Diencephalon (tissue), 1 donor: ENCODE results near the gene RILP. TPM values are rescaled to one million over a fixed set of nuclear protein-coding genes. Genes with fewer than 3 reads are reported as not detected.

ENCODE experiments used
- small RNA-seq: library from RNA; depleted of rRNA; stranded (forward); fragments of <200 nt; gene quantifications from one replicate; pipeline ENCODE3, GENCODE V24; 2014
- total RNA-seq: library from RNA; depleted of rRNA; stranded (reverse); fragments of >200 nt; gene quantifications from one replicate; pipeline ENCODE4 v1.2.3, GENCODE V29; 2014

Gene RILP, protein sequence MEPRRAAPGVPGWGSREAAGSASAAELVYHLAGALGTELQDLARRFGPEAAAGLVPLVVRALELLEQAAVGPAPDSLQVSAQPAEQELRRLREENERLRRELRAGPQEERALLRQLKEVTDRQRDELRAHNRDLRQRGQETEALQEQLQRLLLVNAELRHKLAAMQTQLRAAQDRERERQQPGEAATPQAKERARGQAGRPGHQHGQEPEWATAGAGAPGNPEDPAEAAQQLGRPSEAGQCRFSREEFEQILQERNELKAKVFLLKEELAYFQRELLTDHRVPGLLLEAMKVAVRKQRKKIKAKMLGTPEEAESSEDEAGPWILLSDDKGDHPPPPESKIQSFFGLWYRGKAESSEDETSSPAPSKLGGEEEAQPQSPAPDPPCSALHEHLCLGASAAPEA
- total RNA-seq: 5.3 TPM

GRCh38 chr17:1649844-1650501 is at the start of gene RILP:
RILP (minus strand) TSS chr17:1649866; CDS start chr17:1649804, 62 bp downstream.

GRCh38 chr17:1684378-1685189 is 34.9 kb upstream of the RILP start, which contains the start of gene PRPF8:
PRPF8 (minus strand) TSS chr17:1684867; CDS start chr17:1684571, 296 bp downstream.

DNA sequence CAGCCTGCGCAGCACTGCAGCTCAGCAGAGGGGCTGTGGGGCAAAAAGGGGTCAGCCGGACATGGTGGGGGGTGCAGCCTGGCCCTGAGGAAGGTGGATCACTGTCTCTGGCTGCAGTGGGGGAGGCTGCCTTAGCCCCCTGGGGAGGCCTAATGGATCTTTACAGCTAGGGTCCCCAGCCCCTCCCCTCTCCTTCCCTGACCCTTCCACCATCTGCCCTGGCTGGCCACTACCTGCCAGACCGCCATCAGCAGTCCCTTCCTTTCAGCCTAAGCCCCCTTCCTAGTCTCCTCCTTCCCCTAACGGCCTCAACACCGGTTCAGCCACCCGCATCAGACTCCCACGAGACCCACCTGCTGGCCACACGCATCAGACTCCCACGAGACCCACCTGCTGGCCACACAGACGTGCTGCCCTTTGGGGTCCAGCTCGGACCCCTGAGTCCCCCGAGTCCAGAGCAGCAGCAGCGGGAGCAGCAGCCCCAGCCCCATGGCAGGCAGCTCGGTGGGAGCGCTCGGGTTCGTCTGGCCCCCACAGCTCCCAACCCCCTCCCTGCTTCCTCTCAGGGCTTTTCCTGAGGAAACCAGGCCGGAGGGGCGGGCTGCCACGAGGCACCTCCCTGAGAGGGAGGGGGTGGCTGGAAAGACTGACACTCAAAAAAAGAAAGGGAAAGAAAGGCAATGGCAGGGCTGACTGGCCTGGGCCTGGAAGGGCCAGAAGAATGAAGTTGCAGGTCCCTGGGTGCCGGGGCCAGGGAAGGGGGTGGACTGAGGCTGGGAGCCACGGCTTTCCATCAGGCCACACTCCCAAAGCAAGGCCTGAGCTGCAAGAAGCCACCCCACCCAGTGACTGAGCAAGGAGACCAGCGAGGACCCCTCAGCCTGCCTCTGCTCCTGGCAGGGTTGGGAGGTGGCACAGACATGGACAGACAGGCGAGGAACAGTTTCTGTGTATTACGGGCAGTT is 4.2 kb downstream of the RILP start, which contains the start of gene SCARF1:
Gene SCARF1, minus strand, starts transcription at position 526 of the 965 bp plus-strand sequence. Its CDS starts 35 bp downstream, at position 491.

GRCh38 chr17:1627982-1628855 is 21.4 kb downstream of the RILP start, which contains the start of gene SLC43A2:
SLC43A2 (minus strand) TSS chr17:1628834; CDS start chr17:1627874, 960 bp downstream.

Small RNAs within 50 kb of the gene (small RNA-seq; reads per million reads assigned to genes)
- not detected for gene RN7SL105P

Other genes starting within 250 kb of the RILP start
- gene YWHAE, start 249.6 kb downstream of the RILP start, total RNA-seq: 682 TPM
- 128 TPM for gene CRK, start 193.6 kb downstream of the RILP start, total RNA-seq
- 15.2 TPM for gene MYO1C, start 157.2 kb downstream of the RILP start, total RNA-seq
- gene INPP5K, start 133.3 kb downstream of the RILP start, total RNA-seq: 37.1 TPM
- 47.1 TPM for gene PITPNA, start 87.1 kb downstream of the RILP start, total RNA-seq
- 22.6 TPM for gene SLC43A2, start 21.0 kb downstream of the RILP start, total RNA-seq
- gene SCARF1, start 4.1 kb downstream of the RILP start, total RNA-seq: 4.6 TPM
- 111 TPM for gene PRPF8, start 35.0 kb upstream of the RILP start, total RNA-seq
- gene TLCD2, start 60.5 kb upstream of the RILP start, total RNA-seq: 0.92 TPM
- gene WDR81, start 74.8 kb upstream of the RILP start, total RNA-seq: 10.8 TPM
- gene SERPINF2, start 93.0 kb upstream of the RILP start, total RNA-seq: not detected
- 38.1 TPM for gene SERPINF1, start 112.2 kb upstream of the RILP start, total RNA-seq
- gene SMYD4, start 180.0 kb upstream of the RILP start, total RNA-seq: 13.1 TPM
- 18.9 TPM for gene RPA1, start 180.1 kb upstream of the RILP start, total RNA-seq